HG03565 (cell line): ENCODE results near the gene PRKCE.
"Not testable (repeated sequence)": the region's sequence is repeated elsewhere in the genome, so short reads cannot be mapped to it uniquely, and the experiment has no call there.

Experiments
- ATAC-seq: cut with Tn5 transposase; IDR thresholded peaks from one replicate; pipeline ENCODE4 v1.9.1; 2021; ENCODE audit warnings: mild to moderate bottlenecking, moderate library complexity; ENCODE audit not compliant: unreplicated experiment

PRKCE gene

DNA sequence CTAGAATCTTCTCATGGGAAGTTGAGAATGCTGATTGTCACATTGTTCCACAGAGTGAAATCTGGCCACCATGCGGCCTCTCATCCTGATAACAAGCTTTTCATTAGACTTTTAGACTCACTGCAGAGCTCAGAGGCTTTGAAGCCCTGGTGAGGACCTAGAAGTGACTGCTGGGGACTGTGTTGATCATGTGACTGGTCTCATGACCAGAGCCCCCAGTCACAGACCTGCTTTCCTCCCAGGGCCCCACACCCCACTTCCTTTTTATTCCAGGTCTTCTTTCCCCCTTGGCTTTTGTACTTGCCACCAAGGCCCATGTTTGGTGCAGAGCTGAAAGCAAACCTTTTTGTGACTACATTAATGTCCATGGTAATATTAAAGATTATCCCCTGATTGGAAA is 45.2 kb downstream of the PRKCE start:
- ATAC-seq: no peak

DNA sequence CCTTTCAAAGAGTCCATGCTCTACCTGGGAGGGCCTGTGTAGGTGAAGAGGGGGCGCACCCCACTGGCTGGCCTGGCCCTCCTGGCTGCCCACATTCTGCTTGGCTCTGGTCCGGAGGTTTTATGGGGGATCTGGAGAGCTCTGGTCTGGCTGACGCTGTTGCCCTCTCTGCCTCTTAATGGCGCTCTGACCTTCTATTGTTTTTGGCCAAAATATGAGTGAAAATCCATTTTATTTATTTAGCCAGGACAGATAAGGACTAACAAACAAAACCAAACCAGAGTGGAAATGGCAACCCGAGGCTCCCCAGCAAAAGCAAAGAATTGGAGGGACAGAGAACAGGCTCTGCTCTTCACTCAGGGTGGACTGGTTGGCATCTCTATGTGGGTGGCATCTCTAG is 45.7 kb downstream of the PRKCE start:
- ATAC-seq: no peak

DNA sequence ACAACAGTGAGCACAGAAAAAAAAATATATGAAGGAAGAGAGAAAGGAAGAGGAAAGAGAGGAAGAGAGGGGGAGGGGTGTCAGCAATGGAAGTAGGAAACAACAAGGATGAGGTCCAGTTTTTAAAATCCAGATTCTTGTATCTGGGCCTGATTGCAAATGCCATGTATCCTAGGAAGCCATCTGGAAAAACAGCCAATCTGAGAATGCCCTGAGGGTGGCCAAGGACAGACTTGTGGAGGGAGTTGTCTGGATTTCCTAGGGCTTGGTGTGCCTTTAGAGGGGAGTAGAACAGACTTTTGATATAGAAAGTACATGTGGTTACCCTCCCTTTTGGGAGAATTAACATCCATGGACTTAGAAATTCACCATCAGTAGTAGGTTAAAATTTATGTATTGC is 47.1 kb downstream of the PRKCE start:
- ATAC-seq: no peak

DNA sequence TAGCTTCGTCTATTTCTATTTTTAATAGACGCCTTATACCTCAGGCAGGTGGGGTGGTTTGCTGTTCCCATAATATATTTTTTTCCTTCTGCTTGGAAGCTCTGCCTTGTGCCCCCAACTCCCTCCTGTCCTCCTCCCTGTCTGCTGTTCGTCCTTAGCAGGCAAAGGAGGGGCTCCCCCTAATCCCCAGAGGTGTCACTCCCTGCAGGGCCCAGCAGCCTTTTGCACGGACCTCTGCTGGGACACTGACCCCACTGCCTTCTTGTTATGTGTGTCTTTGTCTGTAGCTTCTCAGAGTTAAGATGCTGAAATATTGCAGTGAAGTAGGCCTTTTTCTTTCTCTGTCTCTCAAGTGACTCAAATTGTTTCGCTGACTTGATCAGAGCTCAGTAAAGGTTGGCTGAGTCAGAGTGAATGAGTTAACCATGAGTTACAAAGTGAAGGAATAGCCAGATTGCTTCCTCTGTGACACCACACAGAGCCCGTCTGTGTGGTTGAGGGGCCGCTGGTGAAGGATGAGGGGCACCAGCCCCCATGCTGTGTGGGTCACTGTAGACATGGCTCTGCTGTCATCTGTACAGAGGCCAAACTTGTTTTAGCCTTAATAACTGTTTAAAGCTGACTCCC is 47.7 kb downstream of the PRKCE start:
- peak; percentile 70 for ATAC-seq

DNA sequence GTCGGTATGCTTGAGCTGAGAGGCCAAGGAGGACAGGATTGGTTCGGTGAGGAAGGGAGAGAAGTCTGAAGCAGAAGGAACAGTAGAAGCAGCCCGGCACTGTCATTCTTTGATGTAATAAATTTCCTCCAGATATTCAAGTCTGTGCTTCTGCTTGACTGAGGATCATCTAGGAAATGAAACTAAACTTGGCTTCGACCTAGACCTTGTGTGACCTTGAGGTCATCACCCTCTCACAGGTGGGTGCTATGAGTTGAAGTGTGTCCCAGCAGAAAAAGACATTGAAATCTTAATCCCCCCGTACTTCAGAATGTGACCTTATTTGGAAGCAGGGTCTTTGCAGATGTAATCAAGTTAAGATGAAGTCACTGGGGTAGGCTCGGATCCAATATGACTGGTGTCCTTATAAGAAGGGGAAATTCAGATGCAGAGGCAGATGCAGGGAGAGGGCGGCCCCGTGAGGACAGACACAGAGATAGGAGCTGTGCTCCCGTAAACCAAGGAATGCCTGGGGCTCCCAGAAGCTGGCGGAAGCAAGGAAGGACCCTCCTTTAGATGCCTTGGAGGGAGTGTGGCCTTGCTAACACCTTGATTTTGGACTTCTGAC is 49.0 kb downstream of the PRKCE start:
- no peak for ATAC-seq

DNA sequence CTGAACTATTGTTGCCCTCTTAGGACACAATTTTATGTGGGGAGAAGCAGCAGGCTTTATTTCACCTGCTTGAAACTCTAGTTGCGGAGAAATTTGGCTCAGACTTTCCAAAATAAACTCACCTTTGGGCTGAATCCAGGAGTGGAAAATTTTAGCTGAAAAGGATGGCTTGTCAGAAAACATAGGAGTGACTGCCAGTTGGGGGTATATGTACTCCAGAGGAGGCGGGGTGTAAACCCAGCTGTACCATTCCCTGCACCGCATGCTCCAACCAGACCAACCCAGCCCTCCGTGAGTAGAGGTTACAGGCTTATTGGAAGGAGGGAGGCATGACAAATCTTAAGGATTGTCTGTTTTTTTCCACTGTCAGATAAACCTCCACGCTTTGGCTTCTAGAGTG is 53.8 kb downstream of the PRKCE start:
- no peak for ATAC-seq

DNA sequence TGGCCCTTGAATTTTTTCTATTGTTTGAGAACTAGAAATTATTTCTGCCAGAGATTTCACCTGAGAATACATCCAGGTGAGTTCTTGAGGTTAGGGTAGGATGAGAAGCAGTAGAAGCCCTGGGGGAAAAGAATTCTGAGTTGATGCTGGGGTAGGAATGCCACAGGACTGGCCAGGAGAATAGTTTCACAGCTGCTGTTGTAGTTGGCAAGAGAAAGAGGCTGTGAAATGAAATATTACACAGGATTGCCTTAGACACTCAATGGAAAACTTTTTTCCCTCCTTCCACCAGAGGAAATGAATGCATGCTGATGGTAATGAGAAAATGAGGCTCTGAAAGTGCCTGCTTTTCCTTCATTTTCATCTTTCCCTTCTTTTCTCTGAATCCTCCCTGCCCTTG is 54.6 kb downstream of the PRKCE start:
- no peak for ATAC-seq

DNA sequence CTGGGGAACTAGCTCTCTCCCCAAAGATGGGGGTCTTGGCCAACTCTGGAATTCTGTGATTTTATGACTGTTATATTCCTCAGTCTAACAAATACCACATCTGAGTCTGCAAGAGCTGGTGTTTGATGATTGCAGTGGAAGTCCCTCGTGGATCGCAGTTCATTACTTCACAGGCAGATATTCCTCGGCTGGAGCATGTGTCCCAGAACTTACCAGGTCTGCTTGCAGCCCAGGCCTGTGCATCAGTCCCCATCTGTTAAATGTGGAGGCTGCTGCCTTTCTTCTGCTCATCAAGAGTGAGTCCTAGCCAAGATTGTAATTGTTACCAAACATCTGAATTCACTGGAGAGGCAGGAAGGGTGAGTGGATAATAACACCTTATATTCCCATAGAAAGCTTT is 55.5 kb downstream of the PRKCE start:
- ATAC-seq: no peak

DNA sequence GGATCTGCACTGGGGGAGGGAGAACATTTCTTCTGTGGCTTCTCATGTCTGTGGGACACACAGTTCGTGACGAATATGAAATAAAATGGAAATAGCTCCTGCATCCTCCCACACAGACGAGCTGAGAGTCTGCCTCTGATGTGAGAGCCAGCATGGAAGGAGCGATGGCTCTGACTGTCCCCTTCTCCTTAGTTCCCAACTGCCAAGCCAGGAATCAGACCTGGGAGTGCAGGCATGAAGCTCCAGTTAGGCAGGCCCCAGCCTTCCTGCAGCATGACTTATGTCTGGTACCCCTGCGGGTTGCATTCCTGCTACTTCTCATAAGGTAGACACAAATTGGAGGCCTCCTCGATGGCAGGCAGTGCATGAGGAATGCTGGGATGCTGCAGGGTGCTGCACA is 56.2 kb downstream of the PRKCE start:
- ATAC-seq: no peak

DNA sequence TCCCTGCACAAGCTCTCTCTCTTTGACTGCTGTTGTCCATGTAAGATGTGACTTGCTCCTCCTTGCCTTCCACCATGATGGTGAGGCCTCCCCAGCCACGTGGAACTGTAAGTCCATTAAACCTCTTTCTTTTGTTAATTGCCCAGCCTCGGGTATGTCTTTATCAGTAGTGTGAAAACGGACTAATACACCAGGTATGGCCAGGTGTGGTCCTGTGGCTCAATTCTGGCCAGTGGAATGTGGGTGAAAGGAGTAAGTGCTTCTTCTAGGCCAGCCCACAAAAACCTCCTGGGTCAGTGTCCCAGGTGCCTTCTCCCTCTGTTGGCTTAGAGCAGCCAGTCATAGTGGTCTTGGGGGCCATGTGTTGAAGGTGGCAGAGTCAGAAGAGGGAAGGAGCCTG is 57.0 kb downstream of the PRKCE start:
- ATAC-seq: no peak

DNA sequence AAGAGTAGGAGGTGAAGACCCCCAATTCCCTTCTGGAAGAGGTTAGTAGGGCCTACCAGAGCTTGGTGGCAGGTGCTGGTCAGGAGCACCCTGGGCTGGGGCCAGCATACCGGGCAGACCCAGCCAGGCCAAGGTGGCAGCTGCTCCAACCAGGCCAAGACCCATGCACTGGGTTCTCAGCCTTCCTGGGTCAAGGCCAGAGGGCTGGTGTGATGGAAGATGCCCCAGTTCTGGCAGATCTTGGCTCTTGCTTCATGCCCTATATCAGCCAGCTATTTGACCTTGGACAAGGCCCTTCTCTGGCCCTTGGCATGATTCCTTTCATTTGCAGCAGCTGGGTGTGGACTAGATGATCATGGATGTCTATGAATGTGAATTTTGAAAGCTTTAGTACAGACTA is 57.7 kb downstream of the PRKCE start:
- ATAC-seq: no peak

DNA sequence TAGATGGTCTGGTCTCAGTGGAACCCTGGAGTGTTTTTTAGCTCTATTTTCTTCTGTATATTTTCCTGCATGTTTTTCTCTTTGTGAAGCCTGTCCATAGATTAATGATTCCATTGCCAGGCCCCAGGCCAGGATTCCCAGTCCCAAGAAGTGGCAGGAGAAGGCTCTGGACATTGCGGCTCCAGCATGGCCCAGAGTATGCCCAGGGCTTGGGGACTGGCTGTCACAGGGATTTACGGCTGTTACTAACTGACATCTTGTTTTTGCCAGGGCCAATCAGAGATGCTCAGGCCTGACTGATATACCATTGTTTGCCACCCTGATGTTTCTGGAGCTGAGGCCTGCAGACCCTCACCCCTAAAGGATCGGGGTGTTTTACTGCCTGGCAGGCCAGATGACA is 59.0 kb downstream of the PRKCE start:
- no peak for ATAC-seq

DNA sequence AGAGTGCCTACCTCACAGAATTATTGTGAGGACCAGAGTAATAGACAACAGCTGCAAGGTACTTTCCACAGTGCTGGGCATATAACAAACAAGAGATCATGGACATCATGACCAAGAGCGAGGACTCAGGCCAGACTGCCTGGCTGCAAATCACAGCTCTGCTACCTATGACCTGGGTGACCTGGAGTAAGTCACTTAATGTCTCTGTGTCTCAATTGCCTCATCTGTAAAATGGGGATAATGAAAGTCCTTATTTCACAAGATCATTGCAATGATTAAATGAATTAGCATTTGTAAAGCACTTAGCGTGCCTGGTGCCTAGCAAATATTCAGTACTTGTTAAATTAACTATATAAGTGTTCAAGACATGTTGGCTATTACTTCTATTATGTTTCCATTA is 59.7 kb downstream of the PRKCE start:
- no peak for ATAC-seq

DNA sequence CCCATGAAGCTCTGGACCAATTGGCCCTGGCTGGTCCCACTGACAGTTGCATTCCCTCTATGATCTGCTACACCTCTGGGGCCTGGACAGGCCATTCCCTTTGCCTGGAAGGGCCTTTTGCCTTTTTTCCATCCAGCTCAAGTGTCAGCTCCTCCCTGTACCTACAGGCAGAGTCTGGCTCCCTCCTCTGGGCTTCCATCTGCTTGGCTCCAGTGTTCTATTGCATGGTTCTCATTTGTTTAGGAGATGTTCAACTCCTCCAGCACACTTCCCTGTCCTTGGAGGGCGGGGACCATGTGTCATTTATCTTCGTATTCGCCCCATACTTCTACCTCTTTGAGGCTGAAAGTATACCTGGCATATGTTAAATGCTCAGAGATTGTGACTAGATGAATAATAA is 61.1 kb downstream of the PRKCE start:
- no peak for ATAC-seq

DNA sequence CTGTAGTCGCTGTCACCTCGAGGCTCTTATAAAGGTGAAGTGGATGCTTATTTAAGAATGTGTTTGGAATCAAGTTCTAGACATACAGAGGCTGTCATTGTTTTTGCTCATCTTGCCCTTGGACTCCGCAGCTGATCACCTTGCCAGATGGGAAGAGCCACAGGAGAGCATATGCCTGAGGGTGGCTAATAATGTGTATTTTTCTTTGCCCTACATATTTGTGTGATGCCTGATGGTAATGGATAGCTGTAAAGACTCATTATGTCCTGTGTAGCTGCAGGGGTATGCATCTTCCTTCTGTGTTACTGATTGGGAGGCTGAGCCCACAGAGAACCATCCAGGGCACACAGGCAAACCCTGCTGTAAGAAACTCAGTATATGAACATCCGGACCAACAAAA is 61.7 kb downstream of the PRKCE start:
- no peak for ATAC-seq

DNA sequence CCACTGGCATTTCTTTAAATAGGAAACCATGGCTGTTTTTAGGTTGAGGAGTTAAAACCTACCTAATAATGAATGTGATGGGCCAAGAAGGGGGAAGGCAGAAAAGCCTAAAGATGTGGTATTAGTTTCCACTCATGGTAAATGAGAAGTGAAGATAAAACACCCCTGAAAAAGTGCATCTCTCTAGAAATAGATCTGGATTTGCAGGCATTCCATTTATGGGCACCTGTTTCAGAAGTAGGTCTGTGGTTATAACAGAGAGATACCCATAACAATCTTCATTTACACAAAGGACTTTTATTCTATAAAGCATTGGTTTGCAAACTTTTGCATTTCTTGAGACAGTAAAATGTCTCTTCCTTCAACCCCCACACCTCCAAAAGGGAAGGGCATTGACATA is 62.1 kb downstream of the PRKCE start:
- ATAC-seq: peak; percentile 48

DNA sequence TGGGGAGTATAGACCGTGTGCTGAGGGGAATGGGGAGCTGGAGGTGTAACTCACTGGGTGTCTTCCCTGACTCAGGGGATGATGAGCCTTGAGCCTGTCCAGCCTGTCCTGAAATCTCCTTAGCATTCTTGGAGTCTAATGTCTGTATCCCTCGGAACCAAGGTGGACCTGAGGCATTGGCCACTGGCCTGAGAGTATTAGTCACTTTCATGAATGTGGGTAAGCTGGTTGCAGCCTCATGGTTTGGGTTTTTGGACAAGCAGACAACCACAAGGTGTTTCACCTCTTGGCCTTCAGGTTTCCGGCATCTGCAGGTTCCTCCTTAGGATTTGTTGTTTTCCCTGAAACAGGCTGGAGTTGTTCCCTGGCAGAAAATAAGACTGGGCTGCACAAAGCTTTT is 63.2 kb downstream of the PRKCE start:
- no peak for ATAC-seq

DNA sequence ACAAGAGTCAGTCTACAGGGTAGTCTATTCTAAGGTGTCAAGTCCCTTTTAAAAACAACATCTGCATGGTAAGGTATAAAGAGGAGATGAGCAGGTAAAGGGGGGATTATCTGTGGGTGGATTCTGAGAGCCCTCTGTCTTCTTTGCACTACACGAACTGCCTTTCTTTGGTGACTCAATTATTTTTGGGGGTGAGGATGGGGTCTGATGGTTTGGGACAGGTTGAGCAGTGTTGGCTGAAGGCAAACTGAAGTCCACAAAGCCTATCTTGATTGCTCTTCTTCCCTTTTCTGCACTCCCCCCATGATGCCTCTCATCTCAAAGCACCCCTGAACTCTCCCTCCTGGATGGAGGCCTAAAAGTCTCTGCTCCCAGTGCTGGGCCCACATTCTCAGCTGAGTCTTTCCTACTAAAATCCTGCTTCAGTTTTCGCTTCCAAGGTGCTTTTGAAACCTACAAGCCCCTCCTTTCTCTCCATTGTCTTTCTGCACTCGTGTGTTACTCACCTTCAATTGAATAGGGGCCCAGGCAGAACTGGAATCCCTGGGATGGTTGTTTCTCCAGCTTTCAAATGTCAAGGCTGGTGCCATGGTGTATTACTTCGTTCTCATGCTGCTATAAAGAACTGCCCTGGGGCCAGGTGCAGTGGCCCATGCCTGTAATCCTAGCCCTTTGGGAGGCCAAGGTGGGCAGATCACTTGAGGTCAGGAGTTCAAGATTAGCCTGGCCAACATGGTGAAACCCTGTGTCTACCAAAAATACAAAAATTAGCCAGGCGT is 64.3 kb downstream of the PRKCE start:
- ATAC-seq: no peak

DNA sequence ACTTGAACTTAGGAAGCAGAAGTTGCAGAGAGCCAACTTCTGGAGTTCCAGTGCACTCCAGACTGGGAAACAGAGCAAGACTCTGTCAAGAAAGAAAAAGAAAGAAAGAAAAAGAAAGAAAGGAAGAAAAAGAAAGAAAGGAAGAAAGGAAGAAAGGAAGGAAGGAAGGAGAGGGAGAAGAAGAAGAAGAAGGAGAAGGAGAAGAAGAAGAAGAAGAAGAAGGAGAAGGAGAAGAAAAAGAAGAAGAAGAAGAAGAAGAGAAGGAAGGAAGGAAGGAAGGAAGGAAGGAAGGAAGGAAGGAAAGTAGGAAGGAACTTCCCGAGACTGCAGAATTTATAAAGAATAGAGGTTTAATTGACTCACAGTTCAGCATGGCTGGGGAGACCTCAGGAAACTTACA is 65.0 kb downstream of the PRKCE start:
- not testable (repeated sequence) for ATAC-seq

DNA sequence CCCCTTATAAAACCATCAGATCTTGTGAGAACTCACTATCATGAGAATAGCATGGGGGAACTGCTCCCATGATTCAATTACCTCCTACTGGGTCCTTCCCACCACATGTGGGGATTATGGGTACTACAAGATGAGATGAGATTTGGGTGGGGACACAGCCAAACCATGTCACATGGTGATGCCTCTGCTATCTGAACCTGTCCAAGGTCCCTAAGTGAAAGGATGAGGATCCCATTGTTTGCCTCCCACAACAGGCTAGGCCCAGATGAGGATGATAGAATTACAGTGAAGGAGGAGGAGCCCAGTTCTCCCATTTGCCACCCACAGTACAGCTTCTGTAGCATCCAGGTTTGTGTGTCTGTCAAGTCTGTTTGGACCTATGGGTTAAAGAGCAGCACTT is 65.4 kb downstream of the PRKCE start:
- no peak for ATAC-seq

DNA sequence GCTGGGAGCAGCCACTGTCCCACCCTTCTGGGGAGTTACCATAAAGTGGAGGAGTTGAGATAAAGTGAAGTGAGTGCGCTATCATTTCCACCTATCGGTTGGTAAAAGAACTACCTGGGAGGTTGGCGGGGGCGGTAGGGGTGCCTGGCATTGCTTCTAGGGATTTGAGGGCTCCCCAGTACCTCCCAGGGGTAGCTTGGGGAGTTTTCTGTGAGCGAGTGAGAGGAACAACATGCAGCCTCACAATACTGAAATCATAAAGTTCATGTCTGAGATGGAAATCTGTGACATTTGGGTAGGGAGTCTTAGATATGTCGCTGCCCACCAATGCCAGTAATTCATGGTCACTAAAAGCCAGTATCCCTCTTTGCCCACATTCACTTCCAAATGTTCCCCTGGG is 68.7 kb downstream of the PRKCE start:
- no peak for ATAC-seq

DNA sequence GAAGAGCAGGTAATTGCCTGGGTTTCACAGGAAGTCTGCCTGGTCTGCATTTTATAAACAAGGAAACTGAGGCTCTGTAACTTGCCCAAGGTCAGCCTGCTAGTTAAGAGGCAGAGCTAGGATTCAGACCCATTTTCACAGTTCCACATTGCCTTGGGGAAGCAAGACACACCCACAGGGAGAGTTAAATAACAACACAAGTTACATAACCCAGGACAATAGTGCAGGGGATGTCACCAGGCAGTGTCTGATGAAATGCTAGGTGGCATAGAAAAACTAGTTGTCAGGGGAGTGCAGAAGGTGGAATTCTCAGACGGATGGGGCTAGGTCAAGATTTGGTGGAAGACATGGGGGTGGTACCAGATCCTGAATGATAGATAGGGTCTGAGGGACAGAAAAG is 69.7 kb downstream of the PRKCE start:
- ATAC-seq: no peak
